H1 (cell line): ENCODE measurements around the gene HK1. TPM values are rescaled to one million over a fixed set of nuclear protein-coding genes. Genes with fewer than 3 reads are reported as not detected.

Experiments
- CREB1 ChIP-seq: IDR thresholded peaks from 2 replicates; pipeline ENCODE4 v1.6.1; 2012; ENCODE audit warnings: inconsistent platforms
- KDM5A ChIP-seq: fragments of 200-600 bp; IDR thresholded peaks from 2 replicates; pipeline ENCODE4 v1.7.1; 2012; ENCODE audit warnings: mild to moderate bottlenecking, low read length, inconsistent platforms, mixed read lengths
- RFX5 ChIP-seq: IDR thresholded peaks from 2 replicates; pipeline ENCODE4 v1.6.1; 2011; ENCODE audit warnings: low read depth, low read length, improper control_type of control experiment, borderline replicate concordance
- polyA plus RNA-seq, 7 experiments: library from polyadenylated mRNA; depleted of rRNA in 3 of 7; stranded (reverse) in 5 of 7; unstranded in 2 of 7; fragments of >200 nt in 5 of 7; fragments of 200-250 nt in 2 of 7; gene quantifications; 1 replicate in 5 of 7; 2 replicates in 1 of 7; 4 replicates in 1 of 7; pipeline versions ENCODE4 v1.2.1 to v1.2.3, GENCODE V29; 2011 to 2013; ENCODE audit warnings: missing spikeins in 2 of 7, mixed read lengths in 2 of 7
- total RNA-seq: library from RNA; stranded (reverse); fragmentation: NEBNext Ultra II Directional; extraction: Animal tissue kit (Norgen Biotek cat#: 25700); gene quantifications from 2 replicates; pipeline ENCODE4 v1.2.1, GENCODE V29; 2021

The HK1 gene
- total and polyA plus RNA-seq, 2 of the 8 experiments (the other 6 are each of a cell fraction or from before 2014, with no cell fraction given): 55.8 to 247 TPM

DNA sequence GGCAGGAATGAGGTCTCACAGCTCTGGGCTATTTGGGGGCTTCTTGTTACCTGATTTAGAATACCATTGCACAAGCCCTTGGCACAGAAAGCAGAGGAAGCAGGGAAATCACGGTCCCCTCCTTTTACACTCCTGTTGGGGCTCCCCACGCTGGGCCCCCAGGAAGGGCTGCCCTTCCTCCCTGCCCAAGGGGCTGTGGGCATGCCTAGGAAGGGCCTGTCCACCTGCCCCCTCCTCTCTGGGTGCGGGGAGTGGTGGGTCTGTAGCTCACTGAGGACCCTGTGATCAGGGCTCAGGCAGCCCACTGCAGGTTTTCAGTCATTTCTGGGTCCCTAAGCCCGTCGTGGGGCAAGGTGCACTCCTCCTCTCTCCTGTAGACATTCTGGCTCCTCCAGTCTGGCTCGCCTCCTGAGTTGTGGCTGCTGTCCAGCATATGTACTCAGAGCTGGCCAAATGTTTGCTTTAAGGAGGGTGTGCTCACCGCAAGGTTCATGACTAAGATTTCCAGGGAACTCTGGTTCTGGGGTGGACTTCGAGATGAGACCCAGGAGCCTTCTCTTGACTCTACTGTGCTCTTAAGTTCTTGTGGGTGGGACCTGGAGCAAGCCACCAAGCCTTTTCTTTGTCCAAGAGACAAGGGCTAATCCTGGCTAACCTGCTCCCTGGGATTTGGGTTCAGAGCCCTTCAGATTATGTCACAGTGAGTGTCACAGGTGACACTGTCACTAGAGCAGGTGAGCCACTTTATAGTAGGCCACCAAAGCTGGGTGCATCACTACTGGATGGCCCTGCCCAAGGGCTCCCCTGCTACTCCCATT, 82.4 kb downstream of the HK1 start (continued):
- TF ChIP-seq CREB1: no peak
- TF ChIP-seq KDM5A: no peak
- TF ChIP-seq RFX5: no peak
